SKM-1 (cell line): Measurements from ENCODE around the gene OR52E5.

Experiments
- DNase-seq: peaks from one replicate; lab custom pipeline; 2025; ENCODE audit not compliant: unreplicated experiment; lab: John Stamatoyannopoulos, UW

OR52E5 gene

DNA sequence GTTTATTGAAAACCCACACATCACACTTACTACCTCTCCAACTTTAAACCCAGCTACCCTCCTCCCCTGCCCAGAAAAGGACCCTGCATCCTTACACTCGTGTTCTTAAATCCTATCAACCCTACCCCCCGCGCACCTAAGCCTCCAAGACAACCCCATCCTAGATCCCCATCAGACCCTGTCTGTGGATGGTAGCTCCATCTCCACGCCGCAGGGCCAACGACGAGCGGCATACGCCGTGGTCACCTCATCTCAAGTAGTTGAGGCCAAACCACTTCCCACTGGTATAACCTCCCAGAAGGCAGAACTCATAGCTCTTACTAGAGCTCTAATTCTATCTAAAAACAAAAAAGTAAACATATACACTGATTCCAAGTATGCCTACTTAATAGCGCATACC, 39.7 kb downstream of the OR52E5 start:
- DNase-seq = no peak

DNA sequence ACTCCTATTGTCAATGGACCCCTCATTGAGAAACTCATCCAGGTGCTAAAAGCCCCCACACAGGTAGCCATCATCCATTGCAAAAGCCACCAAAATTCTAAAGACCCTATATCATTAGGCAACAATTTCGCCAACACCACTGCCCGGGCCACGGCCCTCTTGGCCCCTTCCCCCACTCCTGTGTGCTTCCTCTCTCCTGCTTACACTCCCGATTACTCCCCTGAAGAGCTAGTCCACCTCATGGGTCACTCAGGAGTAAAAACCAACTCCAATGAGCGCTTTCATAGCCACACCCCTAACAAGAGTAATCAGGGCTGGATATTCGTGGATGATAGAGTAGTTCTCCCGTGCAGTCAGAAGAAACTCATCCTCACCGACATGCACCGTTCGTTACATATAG, 40.1 kb downstream of the OR52E5 start:
- DNase-seq = no peak

DNA sequence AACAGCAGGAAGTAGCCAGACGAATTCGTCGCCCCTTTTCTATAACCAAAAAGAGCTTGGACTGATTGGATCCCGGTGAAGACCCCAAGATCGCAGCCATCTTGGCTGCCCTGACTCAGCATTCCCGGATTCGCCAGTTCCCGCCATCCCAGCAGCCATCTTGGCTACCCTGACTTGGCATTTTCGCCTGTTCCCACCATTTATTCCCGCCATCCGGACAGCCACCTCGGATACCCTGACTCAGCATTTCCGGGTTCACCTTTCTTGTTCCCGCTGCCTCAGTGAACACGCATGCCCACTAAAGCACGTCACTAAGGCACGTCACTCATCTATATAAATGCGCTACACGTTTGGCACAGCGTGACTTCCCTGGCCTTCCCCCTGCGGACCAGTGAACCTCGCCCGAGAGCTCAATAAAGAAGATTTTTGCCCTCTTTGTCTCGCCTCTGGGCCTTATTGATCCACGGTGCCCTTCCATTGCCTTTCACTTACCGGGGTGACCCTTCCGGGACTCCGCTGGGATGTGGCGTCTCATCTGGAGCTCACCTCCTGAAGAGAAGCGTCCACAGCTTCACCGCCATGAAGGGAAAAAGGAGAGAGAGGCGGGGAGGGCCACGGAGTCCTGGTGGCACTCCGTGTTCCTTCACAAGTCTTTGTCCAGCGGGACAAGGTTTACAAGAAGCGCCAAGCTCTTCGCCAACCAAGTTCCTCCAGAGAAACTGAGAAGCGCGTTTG, 45.0 kb downstream of the OR52E5 start:
- DNase-seq = no peak

DNA sequence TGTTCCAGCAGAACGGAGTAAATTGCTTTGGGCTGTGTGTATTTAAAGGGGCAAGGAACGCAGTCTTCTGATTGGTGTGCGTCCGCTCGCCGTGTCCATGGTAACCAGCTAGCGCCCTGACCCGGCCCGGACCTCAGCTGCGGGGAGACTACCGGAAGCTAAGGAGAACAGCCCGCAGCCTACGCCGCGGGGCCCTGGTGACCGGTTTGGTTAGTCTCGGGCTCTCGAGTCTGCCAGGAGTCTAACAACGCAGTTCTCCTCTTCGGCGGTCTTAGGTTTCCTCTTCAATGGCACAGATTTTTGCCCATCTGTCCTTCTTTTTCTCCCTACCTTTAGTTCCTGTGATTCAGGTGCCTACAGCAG, 45.6 kb downstream of the OR52E5 start:
- DNase-seq = no peak

DNA sequence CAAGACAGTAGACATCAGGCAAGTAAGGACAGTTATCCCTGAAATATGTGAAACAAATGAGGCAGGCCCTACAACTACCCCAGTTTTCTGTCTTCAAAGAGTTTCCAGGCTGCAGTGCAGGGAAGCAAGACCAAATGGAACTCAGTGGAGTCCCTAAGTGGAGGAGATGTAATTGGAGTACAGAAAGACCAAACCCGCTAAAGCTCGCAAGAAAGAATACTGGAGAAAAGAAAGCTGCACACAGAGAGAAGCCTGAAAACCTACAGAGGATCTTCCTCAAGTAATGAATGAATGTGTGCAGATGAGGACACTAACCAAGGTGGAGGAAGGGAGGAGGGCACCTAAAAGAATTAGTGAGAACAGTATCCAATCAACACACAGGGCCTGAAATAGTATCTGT, 47.7 kb downstream of the OR52E5 start:
- DNase-seq = no peak

DNA sequence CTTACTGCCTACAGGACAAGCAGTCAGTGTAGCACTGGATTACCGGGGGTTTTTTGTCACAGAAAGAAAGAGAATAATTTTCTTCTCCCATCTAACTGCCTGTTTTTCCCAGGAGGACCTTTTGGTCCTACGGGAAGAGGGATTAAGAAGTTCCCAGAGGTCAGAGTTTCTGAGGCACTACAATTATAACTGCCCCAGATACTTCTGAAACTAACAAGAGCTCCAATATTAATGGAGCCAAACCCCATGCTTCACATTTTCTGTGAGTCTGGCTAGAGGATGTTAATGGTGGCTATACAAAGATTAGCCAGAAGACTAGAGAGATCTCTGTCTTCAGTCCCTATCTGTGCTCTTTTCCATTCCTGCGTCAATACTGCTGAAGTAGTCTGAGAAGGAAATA, 48.9 kb downstream of the OR52E5 start, which contains the start of gene OR56A3:
TSS of gene OR56A3 (plus strand) at position 301 of the 400 bp plus-strand sequence. CDS start 5,096 bp downstream, outside the sequence.
- DNase-seq = no peak
